ENCODE measurements around the gene BRD4. TPM values are rescaled to one million over a fixed set of nuclear protein-coding genes. Genes with fewer than 3 reads are reported as not detected.
"Not testable (repeated sequence)": the region's sequence is repeated elsewhere in the genome, so short reads cannot be mapped to it uniquely, and the experiment has no call there.

Gene BRD4
- total RNA-seq, 1 experiment from 2014 or later = 144 TPM

DNA sequence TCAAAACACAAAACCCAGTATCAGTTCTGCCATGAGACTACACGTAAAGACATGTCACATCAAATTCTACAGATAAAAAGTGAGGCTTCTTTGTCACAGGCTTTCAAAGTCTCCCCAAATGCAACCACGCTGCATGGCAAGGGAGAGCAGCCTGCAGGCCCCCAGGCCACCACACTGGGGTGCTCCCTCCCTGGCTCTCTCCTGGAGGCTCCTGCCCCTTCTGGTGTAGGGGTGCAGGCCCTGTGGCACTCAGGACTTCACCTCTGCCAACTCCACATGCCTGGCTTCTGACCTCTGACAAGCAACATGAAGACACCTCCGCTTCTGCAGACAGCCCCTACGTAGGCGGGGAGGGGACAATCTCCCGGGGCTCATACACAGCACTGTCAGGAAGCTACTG, 32.9 kb upstream of the BRD4 start:
- no peak overlapping the region for H3K4ac ChIP-seq (ENCODE audit: low read depth, low read length)
- no peak overlapping the region for H2BK15ac ChIP-seq (ENCODE audit: low read depth, low read length)
- no peak for DNase-seq
- H3K56ac ChIP-seq (ENCODE audit: insufficient read length, low read depth, low read length) = no peak overlapping the region
- Mint-ChIP-seq H3K27me3 (ENCODE audit: low read depth) (peaks cover 2% of the 10 kb centered on the region; the same call in 1 of the 2 replicates), H3K9me3 (peaks cover 4 to 14% of the 10 kb centered on the region in 2 experiments), H3K27ac (peak overlapping the region in 1 of 3 experiments; percentile 18; a peak in 1 of 7 replicates), H3K4me1 (no peaks in the 10 kb centered on the region), H3K4me3 (no peak overlapping the region; a peak in 1 of 5 replicates), H3K36me3 (ENCODE audit: insufficient read depth in 1 of 3, low read depth in 3 of 3) (peaks cover 70 to 92% (median 87%) of the 10 kb centered on the region in 3 experiments)
- no peaks in the 10 kb centered on the region for H3K9me3 ChIP-seq (ENCODE audit: control insufficient read depth, low read depth, low read length)
- H3K18ac ChIP-seq (ENCODE audit: insufficient read length, low read depth, low read length) = no peak overlapping the region
- no peak overlapping the region for H4K5ac ChIP-seq (ENCODE audit: insufficient read length, low read depth, low read length)
- WGBS (ENCODE audit: extremely low coverage, insufficient read length, low lambda C conversion rate) = no CpG with 5 or more reads among the region's 6 CpGs
- TF ChIP-seq, protein P1, sequence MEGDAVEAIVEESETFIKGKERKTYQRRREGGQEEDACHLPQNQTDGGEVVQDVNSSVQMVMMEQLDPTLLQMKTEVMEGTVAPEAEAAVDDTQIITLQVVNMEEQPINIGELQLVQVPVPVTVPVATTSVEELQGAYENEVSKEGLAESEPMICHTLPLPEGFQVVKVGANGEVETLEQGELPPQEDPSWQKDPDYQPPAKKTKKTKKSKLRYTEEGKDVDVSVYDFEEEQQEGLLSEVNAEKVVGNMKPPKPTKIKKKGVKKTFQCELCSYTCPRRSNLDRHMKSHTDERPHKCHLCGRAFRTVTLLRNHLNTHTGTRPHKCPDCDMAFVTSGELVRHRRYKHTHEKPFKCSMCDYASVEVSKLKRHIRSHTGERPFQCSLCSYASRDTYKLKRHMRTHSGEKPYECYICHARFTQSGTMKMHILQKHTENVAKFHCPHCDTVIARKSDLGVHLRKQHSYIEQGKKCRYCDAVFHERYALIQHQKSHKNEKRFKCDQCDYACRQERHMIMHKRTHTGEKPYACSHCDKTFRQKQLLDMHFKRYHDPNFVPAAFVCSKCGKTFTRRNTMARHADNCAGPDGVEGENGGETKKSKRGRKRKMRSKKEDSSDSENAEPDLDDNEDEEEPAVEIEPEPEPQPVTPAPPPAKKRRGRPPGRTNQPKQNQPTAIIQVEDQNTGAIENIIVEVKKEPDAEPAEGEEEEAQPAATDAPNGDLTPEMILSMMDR (conservative IDR thresholded peaks at IDR 0.05) = no peak
- no peak overlapping the region for H3K27ac ChIP-seq (ENCODE audit: insufficient read length, low read depth, low read length)
- H3K23ac ChIP-seq (ENCODE audit: insufficient read length, low read depth, low read length) = no peak overlapping the region
- no peak overlapping the region for H4K8ac ChIP-seq (replicated peaks; ENCODE audit: insufficient read length, low read depth, low read length)
- H2BK120ac ChIP-seq (ENCODE audit: low read depth, low read length, poor library complexity, severe bottlenecking) = no peak overlapping the region
- no peaks in the 10 kb centered on the region for H3K4me1 ChIP-seq (ENCODE audit: insufficient read depth, low read length)
- no peak overlapping the region for H2AK5ac ChIP-seq (ENCODE audit: insufficient read length, low read length)
- H3T11ph ChIP-seq (ENCODE audit: low read length) = no peak overlapping the region
- no peaks in the 10 kb centered on the region for H4K20me1 ChIP-seq (ENCODE audit: control insufficient read depth, insufficient read depth, insufficient read length)
- no peak overlapping the region for H3K14ac ChIP-seq (ENCODE audit: insufficient read depth, low read length)
- H3K23me2 ChIP-seq (ENCODE audit: insufficient read length, low read depth, low read length, poor library complexity, severe bottlenecking) = no peaks in the 10 kb centered on the region
- H2BK5ac ChIP-seq (ENCODE audit: insufficient read length, low read length) = no peak overlapping the region
- H2BK12ac ChIP-seq (ENCODE audit: insufficient read length, low read depth, low read length) = no peak overlapping the region
- H2AFZ ChIP-seq (ENCODE audit: low read length) = no peak overlapping the region
- no peaks in the 10 kb centered on the region; the same call in 1 of the 2 replicates for H3K27me3 ChIP-seq (ENCODE audit: insufficient read depth, low read length)
- no peak overlapping the region for H4K91ac ChIP-seq (ENCODE audit: insufficient read length, low read depth, low read length)
- H3K79me2 ChIP-seq (ENCODE audit: insufficient read depth, low read length) = no peaks in the 10 kb centered on the region
- no peak overlapping the region for H3K9ac ChIP-seq (ENCODE audit: extremely low read depth, insufficient read length, low read length)
- no peak overlapping the region for H3K4me2 ChIP-seq (ENCODE audit: insufficient read depth, insufficient read length, low read length)
- H3K79me1 ChIP-seq (ENCODE audit: insufficient read depth, low read depth, low read length, poor library complexity, severe bottlenecking) = no peaks in the 10 kb centered on the region
- H2BK20ac ChIP-seq (ENCODE audit: low read depth, low read length, poor library complexity, severe bottlenecking) = no peak overlapping the region

DNA sequence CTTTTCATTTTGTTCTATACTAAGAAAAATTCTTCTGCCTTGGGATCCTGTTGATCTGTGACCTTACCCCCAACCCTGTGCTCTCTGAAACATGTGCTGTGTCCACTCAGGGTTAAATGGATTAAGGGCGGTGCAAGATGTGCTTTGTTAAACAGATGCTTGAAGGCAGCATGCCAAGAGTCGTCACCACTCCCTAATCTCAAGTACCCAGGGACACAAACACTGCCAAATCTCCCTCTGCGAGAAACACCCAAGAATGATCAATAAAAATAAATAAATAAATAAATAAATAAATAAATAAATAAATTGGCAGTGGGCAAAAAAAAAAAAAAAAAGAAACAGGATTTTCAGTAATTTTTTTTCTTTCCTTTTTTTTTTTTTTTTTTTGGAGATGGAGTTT, 31.5 kb upstream of the BRD4 start:
- H3K4me3 Mint-ChIP-seq; H3K9me3 ChIP-seq (ENCODE audit: control insufficient read depth, low read depth, low read length); H3K56ac ChIP-seq (ENCODE audit: insufficient read length, low read depth, low read length); H4K91ac ChIP-seq (ENCODE audit: insufficient read length, low read depth, low read length); H3K79me1 ChIP-seq (ENCODE audit: insufficient read depth, low read depth, low read length, poor library complexity, severe bottlenecking); H4K8ac ChIP-seq (replicated peaks; ENCODE audit: insufficient read length, low read depth, low read length); H2BK5ac ChIP-seq (ENCODE audit: insufficient read length, low read length); H3K4me1 ChIP-seq (ENCODE audit: insufficient read depth, low read length); H3K27me3 Mint-ChIP-seq (ENCODE audit: low read depth); H3K23me2 ChIP-seq (ENCODE audit: insufficient read length, low read depth, low read length, poor library complexity, severe bottlenecking); H3K27me3 ChIP-seq (ENCODE audit: insufficient read depth, low read length); H2AK5ac ChIP-seq (ENCODE audit: insufficient read length, low read length); H3K9ac ChIP-seq (ENCODE audit: extremely low read depth, insufficient read length, low read length); H2AFZ ChIP-seq (ENCODE audit: low read length); H3K79me2 ChIP-seq (ENCODE audit: insufficient read depth, low read length); H4K5ac ChIP-seq (ENCODE audit: insufficient read length, low read depth, low read length); H2BK12ac ChIP-seq (ENCODE audit: insufficient read length, low read depth, low read length); H3K4me2 ChIP-seq (ENCODE audit: insufficient read depth, insufficient read length, low read length); DNase-seq; H3K4me1 Mint-ChIP-seq; H3K27ac Mint-ChIP-seq; H3K18ac ChIP-seq (ENCODE audit: insufficient read length, low read depth, low read length); H4K20me1 ChIP-seq (ENCODE audit: control insufficient read depth, insufficient read depth, insufficient read length); H2BK120ac ChIP-seq (ENCODE audit: low read depth, low read length, poor library complexity, severe bottlenecking); H3K4ac ChIP-seq (ENCODE audit: low read depth, low read length); H2BK20ac ChIP-seq (ENCODE audit: low read depth, low read length, poor library complexity, severe bottlenecking); H3K27ac ChIP-seq (ENCODE audit: insufficient read length, low read depth, low read length); H3K14ac ChIP-seq (ENCODE audit: insufficient read depth, low read length); H3T11ph ChIP-seq (ENCODE audit: low read length); H3K23ac ChIP-seq (ENCODE audit: insufficient read length, low read depth, low read length); H2BK15ac ChIP-seq (ENCODE audit: low read depth, low read length): not testable (repeated sequence)
- Mint-ChIP-seq H3K9me3 (peaks cover 4 to 14% of the 10 kb centered on the region in 2 experiments), H3K36me3 (ENCODE audit: insufficient read depth in 1 of 3, low read depth in 3 of 3) (peaks cover 67 to 89% (median 87%) of the 10 kb centered on the region in 3 experiments)
- WGBS (ENCODE audit: extremely low coverage, insufficient read length, low lambda C conversion rate) = no CpG with 5 or more reads among the region's 3 CpGs
